Skin of body (tissue), 2 donors: ENCODE measurements around the gene FAM83C. TPM values are rescaled to one million over a fixed set of nuclear protein-coding genes. Genes with fewer than 3 reads are reported as not detected.

ENCODE experiments used
- DNase-seq: peaks from one replicate; lab custom pipeline; 2025; lab: John Stamatoyannopoulos, UW
- total RNA-seq: library from RNA; depleted of rRNA; stranded (reverse); fragments of >200 nt; gene quantifications from one replicate; pipeline ENCODE4 v1.2.3, GENCODE V29; 2014

FAM83C gene
- total RNA-seq, 1 donor from 2014 or later = 7.7 TPM

- no peak for DNase-seq
Observed at GRCh38 chr20:35237486-35237885, 54.7 kb downstream of the FAM83C start.

- DNase-seq = no peak
Observed at GRCh38 chr20:35235881-35236280, 56.3 kb downstream of the FAM83C start.

Other genes with a start within 250 kb of the FAM83C start
- 44.6 TPM for gene TRPC4AP, start 199.6 kb downstream of the FAM83C start, total RNA-seq
- 11.9 TPM for gene EDEM2, start 145.1 kb downstream of the FAM83C start, total RNA-seq
- gene PROCR, start 120.4 kb downstream of the FAM83C start, total RNA-seq = 26.7 TPM
- 0.39 TPM for gene MMP24, start 65.7 kb downstream of the FAM83C start, total RNA-seq
- 15.7 TPM for gene MMP24OS, start 14.3 kb downstream of the FAM83C start, total RNA-seq
- 69.6 TPM for gene EIF6, start 7.7 kb downstream of the FAM83C start, total RNA-seq
- 46.4 TPM for gene UQCC1, start 119.5 kb upstream of the FAM83C start, total RNA-seq
- 0.49 TPM for gene GDF5, start 145.8 kb upstream of the FAM83C start, total RNA-seq
- 23.1 TPM for gene CEP250, start 163.2 kb upstream of the FAM83C start, total RNA-seq
- not detected for gene C20orf173, start 237.2 kb upstream of the FAM83C start, total RNA-seq
- 164 TPM for gene ERGIC3, start 249.7 kb upstream of the FAM83C start, total RNA-seq